Tibial nerve (tissue), 4 donors: ENCODE measurements around the gene AGAP3. TPM values are rescaled to one million over a fixed set of nuclear protein-coding genes. Genes with fewer than 3 reads are reported as not detected.
A peak's percentile ranks its signal among the peaks of the same experiment; 100 is the strongest.

Experiments
- DNase-seq, 2 donors: peaks; one replicate each; pipeline ENCODE4 v3.0.0-alpha.2; 2019; ENCODE audit warnings: low spot score in 2 of 2
- H3K27ac ChIP-seq, 4 donors: fragments of 200-600 bp; sonication (generic) in 3 of 4; one replicate each; pipeline ENCODE4 v1.5.1; 2017 to 2019; ENCODE audit warnings: mild to moderate bottlenecking in 1 of 4
- H3K27me3 ChIP-seq, 2 donors: fragments of 200-600 bp; sonication (generic) in 1 of 2; one replicate each; pipeline versions ENCODE4 v1.5.1 to v1.6.0; 2017 to 2019
- H3K36me3 ChIP-seq, 3 donors: fragments of 200-600 bp; sonication (generic); one replicate each; pipeline ENCODE4 v1.5.1; 2018 to 2019
- H3K4me1 ChIP-seq, 4 donors: fragments of 200-600 bp; sonication (generic) in 3 of 4; one replicate each; pipeline ENCODE4 v1.5.1; 2017 to 2019
- H3K4me3 ChIP-seq, 4 donors: fragments of 200-600 bp; sonication (generic) in 3 of 4; one replicate each; pipeline ENCODE4 v1.5.1; 2017 to 2019; ENCODE audit warnings: mild to moderate bottlenecking in 1 of 4, moderate library complexity in 1 of 4
- H3K9me3 ChIP-seq, 4 donors: fragments of 200-600 bp; sonication (generic) in 3 of 4; one replicate each; pipeline ENCODE4 v1.5.1; 2017 to 2019
- EP300 ChIP-seq, 2 donors: sonication (generic); formaldehyde crosslinking; IDR thresholded peaks; one replicate each; pipeline ENCODE4 v1.6.1; 2017; ENCODE audit warnings: antibody characterized with exemption in 2 of 2, mild to moderate bottlenecking in 1 of 2
- POLR2A ChIP-seq, 2 donors: fragments of 450-650 bp; IDR thresholded peaks; one replicate each; pipeline ENCODE4 v1.6.1; 2017; ENCODE audit warnings: antibody characterized with exemption in 2 of 2, mild to moderate bottlenecking in 2 of 2, moderate library complexity in 2 of 2
- WGBS, 2 donors: methylation state at CpG; one replicate each; pipeline ENCODE4 v1.1.5; 2018; 5-methylcytosine and 5-hydroxymethylcytosine counted together
- total RNA-seq, 4 donors: library from RNA; depleted of rRNA; stranded (reverse); fragments of >200 nt; gene quantifications; one replicate each; pipeline ENCODE4 v1.1.0, GENCODE V29; 2016
- TF ChIP-seq, protein P1 (sequence below), 5 experiments: fragments of 200-600 bp in 3 of 5; fragments of 450-650 bp in 2 of 5; sonication (generic) in 3 of 5; IDR thresholded peaks; one replicate each; pipeline ENCODE4 v1.5.1; 2016 to 2019; ENCODE audit warnings: antibody characterized with exemption in 5 of 5, mild to moderate bottlenecking in 3 of 5, moderate library complexity in 2 of 5

The AGAP3 gene
- total RNA-seq, 4 donors from 2014 or later, result 40.0 to 114 (median 87.2) TPM

DNA sequence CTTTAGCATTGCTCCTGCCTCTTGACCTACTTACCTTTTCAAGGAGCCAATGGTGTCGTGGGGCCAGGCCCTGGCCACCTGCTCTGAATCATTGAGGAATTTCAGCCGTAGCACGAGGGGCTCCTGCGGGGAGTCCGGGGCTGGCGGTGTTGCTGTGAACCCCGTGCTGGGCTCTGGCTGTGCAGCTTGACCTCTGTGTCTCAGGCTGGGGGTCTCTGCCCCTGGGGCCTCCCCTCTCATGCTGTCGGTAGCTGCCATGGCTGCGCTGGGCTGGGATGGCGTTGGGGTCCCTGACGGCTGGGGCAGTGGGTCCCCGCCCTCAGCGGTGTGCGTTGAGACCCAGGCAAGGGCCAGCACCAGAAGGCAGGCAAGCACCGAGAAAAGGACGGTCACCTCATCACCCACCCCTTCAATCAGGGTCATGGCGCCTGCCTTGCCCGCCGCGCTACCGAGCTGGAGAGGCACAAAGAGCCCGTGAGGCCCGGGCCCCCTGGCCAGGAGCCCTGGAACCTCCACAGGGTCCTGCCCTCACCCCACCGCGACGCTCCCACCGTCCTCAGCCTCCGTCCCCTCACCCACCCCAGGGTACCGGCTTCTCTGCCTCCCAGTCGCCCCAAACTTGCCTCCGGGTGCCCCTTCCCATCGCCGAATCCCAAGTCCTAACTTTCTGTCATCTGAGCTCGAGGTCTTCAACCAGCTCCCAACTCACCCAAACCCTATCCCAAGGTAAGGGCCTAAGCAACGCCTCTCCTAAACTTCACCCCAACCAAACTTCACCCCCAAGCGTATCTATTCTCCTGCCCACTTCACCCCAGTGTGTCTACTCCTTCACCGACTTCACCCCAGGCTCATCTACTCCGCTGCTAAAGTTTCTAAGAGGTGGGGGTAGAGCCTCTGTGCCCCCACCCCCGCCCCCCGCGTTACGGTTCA is 3.9 kb upstream of the AGAP3 start:
- WGBS, 2 donors, result 44 to 55% methylated on average over 41 of the region's 42 CpGs

DNA sequence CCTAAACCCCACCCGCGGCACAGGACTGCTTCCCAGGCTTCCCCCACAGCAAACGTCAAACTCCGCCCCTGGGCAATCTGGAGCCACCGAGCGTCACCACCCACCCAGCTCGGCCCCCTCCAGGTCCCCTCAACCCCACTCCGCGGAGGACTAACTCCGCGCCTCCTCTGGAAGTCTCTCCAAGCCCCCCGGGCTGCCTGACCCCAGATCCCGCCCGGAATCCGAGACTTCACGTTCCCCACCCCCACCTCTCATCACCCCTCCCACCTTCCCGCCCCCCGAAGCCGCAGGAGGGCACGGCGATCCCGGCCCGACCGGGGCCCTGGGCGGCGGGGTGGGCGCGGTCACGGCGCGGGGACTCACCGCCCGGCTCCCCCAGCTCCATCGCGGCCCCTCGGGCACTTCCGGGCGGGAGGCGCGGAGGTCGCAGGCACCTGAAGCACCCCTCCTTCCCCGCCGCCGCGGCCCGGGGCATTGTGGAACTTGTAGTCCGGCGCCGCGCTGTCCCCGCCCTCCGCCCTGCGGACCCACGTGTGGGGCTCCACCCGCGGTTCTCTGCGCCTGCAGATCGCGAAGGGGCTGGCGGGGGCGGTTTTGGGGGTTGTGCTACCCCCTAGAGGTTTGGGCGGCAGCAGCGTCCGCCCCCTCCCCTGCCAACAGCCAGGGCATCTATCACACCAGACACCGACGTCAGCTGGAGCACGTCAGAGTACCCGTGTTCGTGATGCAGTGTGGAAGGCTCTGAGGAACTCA is 3.0 kb upstream of the AGAP3 start, which contains the start of gene TMUB1:
Gene TMUB1 (minus strand): TSS at position 423 of the 753 bp plus-strand sequence. CDS start 930 bp downstream, outside the sequence.
- H3K27ac ChIP-seq, result peak within 1 kb of the TSS; percentile 92 to 99 (median 98)
- peak in 1 of 2 donors; percentile 53 for DNase-seq

More for the DNA sequence above, 3.9 kb upstream of the AGAP3 start:
- no peak for DNase-seq
- peak overlapping the region; percentile 67 to 93 (median 76) for H3K4me3 ChIP-seq
- no peaks in the 10 kb centered on the region for H3K9me3 ChIP-seq
- peaks cover 0 to 12% (median 0%) of the 10 kb centered on the region in 3 donors for H3K36me3 ChIP-seq
- H3K4me1 ChIP-seq, result peaks cover 0 to 71% (median 42%) of the 10 kb centered on the region in 4 donors
- no peaks in the 10 kb centered on the region for H3K27me3 ChIP-seq
- TF ChIP-seq POLR2A (IDR thresholded peaks at IDR 0.05) (no peak), EP300 (IDR thresholded peaks at IDR 0.05) (no peak)
- TF ChIP-seq, protein P1, sequence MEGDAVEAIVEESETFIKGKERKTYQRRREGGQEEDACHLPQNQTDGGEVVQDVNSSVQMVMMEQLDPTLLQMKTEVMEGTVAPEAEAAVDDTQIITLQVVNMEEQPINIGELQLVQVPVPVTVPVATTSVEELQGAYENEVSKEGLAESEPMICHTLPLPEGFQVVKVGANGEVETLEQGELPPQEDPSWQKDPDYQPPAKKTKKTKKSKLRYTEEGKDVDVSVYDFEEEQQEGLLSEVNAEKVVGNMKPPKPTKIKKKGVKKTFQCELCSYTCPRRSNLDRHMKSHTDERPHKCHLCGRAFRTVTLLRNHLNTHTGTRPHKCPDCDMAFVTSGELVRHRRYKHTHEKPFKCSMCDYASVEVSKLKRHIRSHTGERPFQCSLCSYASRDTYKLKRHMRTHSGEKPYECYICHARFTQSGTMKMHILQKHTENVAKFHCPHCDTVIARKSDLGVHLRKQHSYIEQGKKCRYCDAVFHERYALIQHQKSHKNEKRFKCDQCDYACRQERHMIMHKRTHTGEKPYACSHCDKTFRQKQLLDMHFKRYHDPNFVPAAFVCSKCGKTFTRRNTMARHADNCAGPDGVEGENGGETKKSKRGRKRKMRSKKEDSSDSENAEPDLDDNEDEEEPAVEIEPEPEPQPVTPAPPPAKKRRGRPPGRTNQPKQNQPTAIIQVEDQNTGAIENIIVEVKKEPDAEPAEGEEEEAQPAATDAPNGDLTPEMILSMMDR (IDR thresholded peaks at IDR 0.05), result no peak
- peak overlapping the region; percentile 92 to 99 (median 98) for H3K27ac ChIP-seq

DNA sequence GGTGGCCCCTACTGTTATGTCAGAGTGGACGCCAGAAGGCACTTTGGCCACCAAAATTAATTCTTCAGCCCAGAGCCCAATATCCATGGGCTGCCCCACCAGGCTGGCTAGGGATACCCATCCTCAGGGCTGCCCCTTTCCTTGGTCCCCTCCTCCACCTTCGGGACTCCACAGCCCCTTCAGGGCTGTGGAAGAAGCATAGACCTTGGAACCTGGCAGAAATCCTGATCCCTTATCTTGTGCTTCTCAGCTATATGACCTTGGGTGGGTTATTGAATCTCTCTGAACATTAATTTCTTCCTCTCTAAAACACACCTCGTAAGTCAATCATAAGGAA is 2.5 kb upstream of the AGAP3 start:
- TF ChIP-seq, protein P1 (IDR thresholded peaks at IDR 0.05), result no peak
- TF ChIP-seq POLR2A (IDR thresholded peaks at IDR 0.05), result no peak
- TF ChIP-seq EP300 (IDR thresholded peaks at IDR 0.05), result no peak
- H3K4me1 ChIP-seq, result peaks cover 0 to 70% (median 53%) of the 10 kb centered on the region in 4 donors
- H3K27me3 ChIP-seq, result no peaks in the 10 kb centered on the region
- H3K9me3 ChIP-seq, result no peaks in the 10 kb centered on the region
- 26 to 31% methylated on average over 3 of the region's 3 CpGs for WGBS, 2 donors
- H3K4me3 ChIP-seq, result peak overlapping the region; percentile 67 to 93 (median 76)
- H3K27ac ChIP-seq, result peak overlapping the region; percentile 92 to 99 (median 98)
- DNase-seq, result no peak
- H3K36me3 ChIP-seq, result peaks cover 0 to under 1% (median 0%) of the 10 kb centered on the region in 3 donors

More for the DNA sequence above, 3.0 kb upstream of the AGAP3 start, which contains the start of gene TMUB1:
- Histone ChIP-seq H3K9me3 (no peaks in the 10 kb centered on the region), H3K36me3 (peaks cover 0 to 6% (median 0%) of the 10 kb centered on the region in 3 donors), H3K4me3 (peak within 1 kb of the TSS; percentile 67 to 93 (median 76)), H3K27me3 (no peaks in the 10 kb centered on the region), H3K4me1 (peaks cover 0 to 70% (median 49%) of the 10 kb centered on the region in 4 donors)
- 0 to 1% methylated on average over 21 to 33 of the region's 69 CpGs for WGBS, 2 donors
- TF ChIP-seq POLR2A (IDR thresholded peaks at IDR 0.05), result peak in 1 of 2 donors; percentile 52
- peak in 1 of 2 donors; percentile 38 for TF ChIP-seq EP300 (IDR thresholded peaks at IDR 0.05)
- TF ChIP-seq, protein P1 (IDR thresholded peaks at IDR 0.05), result no peak

DNA sequence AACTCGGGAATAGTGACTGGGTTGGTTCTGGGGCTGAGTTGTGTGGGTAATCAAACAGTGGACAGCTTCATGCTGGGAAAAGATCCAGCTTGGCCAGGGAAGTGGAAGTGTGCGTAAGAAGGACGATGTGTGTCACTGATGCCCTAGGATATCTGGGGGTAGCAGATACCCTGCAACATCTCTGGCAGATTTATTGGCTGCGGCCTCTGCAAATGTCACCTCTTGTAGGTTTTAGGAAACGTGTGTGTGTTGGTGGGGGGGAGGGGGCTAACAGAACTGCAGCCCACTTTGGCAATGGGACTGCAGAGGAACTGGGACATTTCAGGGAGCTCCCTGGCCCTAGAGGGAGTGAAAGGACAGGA is 965 bp upstream of the AGAP3 start:
- Histone ChIP-seq H3K4me3 (peak overlapping the region in 2 of 4 donors; percentile 55 to 64), H3K27me3 (no peaks in the 10 kb centered on the region), H3K4me1 (peaks cover 0 to 71% (median 54%) of the 10 kb centered on the region in 4 donors), H3K9me3 (no peaks in the 10 kb centered on the region), H3K36me3 (no peaks in the 10 kb centered on the region), H3K27ac (peak overlapping the region; percentile 77 to 93 (median 81))
- TF ChIP-seq, protein P1 (IDR thresholded peaks at IDR 0.05), result no peak
- TF ChIP-seq EP300 (IDR thresholded peaks at IDR 0.05) (no peak), POLR2A (IDR thresholded peaks at IDR 0.05) (no peak)
- no peak for DNase-seq
- WGBS, 2 donors, result 31 to 48% methylated on average over 5 of the region's 5 CpGs
